ENCODE data around the gene TRIM47. TPM values are rescaled to one million over a fixed set of nuclear protein-coding genes. Genes with fewer than 3 reads are reported as not detected.
A peak's percentile ranks its signal among the peaks of the same experiment; 100 is the strongest.

Gene TRIM47
- total and polyA plus RNA-seq, 2 of the 13 experiments (the other 11 are each of a cell fraction or from before 2014, with no cell fraction given): 33.5 to 82.0 TPM

DNA sequence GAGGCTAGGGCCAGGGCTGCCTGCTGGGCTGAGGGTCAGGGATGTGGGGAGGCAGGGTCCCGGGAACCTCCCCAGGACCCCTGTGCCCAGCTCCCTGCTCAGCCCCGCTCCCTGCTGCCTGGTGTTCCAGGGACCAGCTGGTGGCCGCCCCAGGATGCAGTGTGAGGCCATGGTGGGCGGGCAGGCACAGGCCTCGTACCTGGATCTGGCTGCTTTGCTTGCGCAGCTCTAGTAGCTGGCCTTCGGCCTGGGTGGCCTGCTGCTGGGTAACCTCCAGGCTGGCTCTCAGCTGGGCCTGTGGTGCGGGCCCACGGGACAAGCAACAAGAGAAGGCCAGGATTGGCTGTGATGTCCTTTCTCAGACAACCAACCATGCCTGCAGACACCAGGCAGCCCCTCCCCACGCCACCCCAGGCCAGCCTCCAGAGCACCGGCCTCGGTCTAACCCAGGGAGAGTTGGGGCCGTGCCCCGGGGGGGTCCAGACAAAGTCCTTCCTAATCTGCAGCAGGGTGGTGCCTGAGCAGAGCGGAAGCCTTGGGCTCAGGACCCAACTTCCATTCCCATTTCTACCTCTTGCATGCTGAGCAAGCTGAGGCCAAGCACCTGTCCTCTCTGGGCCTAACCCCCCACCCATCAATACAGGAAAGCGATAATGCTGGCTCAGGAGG lies 14.3 kb upstream of the TRIM47 start (continued):
- TF ChIP-seq ISX (CRISPR knock-in tag; conservative IDR thresholded peaks at IDR 0.05) (0 out of 2 replicates have a peak, but pooled peaks have one; percentile 28), MYC (CRISPR knock-in tag; IDR thresholded peaks at IDR 0.05; ENCODE audit: borderline replicate concordance) (peak; percentile 58), ZNF678 (CRISPR knock-in tag; IDR thresholded peaks at IDR 0.05) (0 out of 2 replicates have a peak, but pooled peaks have one; percentile 42), ZNF235 (CRISPR knock-in tag; IDR thresholded peaks at IDR 0.05; ENCODE audit: borderline replicate concordance) (0 out of 2 replicates have a peak, but pooled peaks have one; percentile 33), ZSCAN31 (CRISPR knock-in tag; IDR thresholded peaks at IDR 0.05; ENCODE audit: low read depth) (peak; percentile 84; the same call in 1 of the 2 replicates), GFI1 (CRISPR knock-in tag; IDR thresholded peaks at IDR 0.05; ENCODE audit: borderline replicate concordance) (0 out of 2 replicates have a peak, but pooled peaks have one; percentile 2), ZSCAN22 (CRISPR knock-in tag; IDR thresholded peaks at IDR 0.05) (0 out of 2 replicates have a peak, but pooled peaks have one; percentile 73), THAP11 (CRISPR knock-in tag; IDR thresholded peaks at IDR 0.05) (0 out of 2 replicates have a peak, but pooled peaks have one; percentile 38), ZNF790 (CRISPR knock-in tag; IDR thresholded peaks at IDR 0.05; ENCODE audit: borderline replicate concordance) (no peak), ZNF552 (CRISPR knock-in tag; IDR thresholded peaks at IDR 0.05; ENCODE audit: borderline replicate concordance) (0 out of 2 replicates have a peak, but pooled peaks have one; percentile 47), ARNT2 (CRISPR knock-in tag; IDR thresholded peaks at IDR 0.05; ENCODE audit: low read depth) (no peak), ATAD3A (CRISPR knock-in tag; IDR thresholded peaks at IDR 0.05) (no peak), ZNF563 (CRISPR knock-in tag; IDR thresholded peaks at IDR 0.05) (peak; percentile 67; the same call in 1 of the 2 replicates), ADNP (CRISPR knock-in tag; IDR thresholded peaks at IDR 0.05) (0 out of 2 replicates have a peak, but pooled peaks have one; percentile 39), RBM39 (IDR thresholded peaks at IDR 0.05; ENCODE audit: low read depth, low read length, poor library complexity, severe bottlenecking) (peak; percentile 43)
- TF ChIP-seq, protein P1, sequence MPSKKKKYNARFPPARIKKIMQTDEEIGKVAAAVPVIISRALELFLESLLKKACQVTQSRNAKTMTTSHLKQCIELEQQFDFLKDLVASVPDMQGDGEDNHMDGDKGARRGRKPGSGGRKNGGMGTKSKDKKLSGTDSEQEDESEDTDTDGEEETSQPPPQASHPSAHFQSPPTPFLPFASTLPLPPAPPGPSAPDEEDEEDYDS (CRISPR knock-in tag; IDR thresholded peaks at IDR 0.05): peak; percentile 65
- TF ChIP-seq, protein P2, sequence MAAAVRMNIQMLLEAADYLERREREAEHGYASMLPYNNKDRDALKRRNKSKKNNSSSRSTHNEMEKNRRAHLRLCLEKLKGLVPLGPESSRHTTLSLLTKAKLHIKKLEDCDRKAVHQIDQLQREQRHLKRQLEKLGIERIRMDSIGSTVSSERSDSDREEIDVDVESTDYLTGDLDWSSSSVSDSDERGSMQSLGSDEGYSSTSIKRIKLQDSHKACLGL (CRISPR knock-in tag; IDR thresholded peaks at IDR 0.05): 0 out of 2 replicates have a peak, but pooled peaks have one; percentile 60
- TF ChIP-seq, protein P3, sequence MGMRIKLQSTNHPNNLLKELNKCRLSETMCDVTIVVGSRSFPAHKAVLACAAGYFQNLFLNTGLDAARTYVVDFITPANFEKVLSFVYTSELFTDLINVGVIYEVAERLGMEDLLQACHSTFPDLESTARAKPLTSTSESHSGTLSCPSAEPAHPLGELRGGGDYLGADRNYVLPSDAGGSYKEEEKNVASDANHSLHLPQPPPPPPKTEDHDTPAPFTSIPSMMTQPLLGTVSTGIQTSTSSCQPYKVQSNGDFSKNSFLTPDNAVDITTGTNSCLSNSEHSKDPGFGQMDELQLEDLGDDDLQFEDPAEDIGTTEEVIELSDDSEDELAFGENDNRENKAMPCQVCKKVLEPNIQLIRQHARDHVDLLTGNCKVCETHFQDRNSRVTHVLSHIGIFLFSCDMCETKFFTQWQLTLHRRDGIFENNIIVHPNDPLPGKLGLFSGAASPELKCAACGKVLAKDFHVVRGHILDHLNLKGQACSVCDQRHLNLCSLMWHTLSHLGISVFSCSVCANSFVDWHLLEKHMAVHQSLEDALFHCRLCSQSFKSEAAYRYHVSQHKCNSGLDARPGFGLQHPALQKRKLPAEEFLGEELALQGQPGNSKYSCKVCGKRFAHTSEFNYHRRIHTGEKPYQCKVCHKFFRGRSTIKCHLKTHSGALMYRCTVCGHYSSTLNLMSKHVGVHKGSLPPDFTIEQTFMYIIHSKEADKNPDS (CRISPR knock-in tag; IDR thresholded peaks at IDR 0.05): no peak; the same call in 1 of the 2 replicates
- TF ChIP-seq, protein P4, sequence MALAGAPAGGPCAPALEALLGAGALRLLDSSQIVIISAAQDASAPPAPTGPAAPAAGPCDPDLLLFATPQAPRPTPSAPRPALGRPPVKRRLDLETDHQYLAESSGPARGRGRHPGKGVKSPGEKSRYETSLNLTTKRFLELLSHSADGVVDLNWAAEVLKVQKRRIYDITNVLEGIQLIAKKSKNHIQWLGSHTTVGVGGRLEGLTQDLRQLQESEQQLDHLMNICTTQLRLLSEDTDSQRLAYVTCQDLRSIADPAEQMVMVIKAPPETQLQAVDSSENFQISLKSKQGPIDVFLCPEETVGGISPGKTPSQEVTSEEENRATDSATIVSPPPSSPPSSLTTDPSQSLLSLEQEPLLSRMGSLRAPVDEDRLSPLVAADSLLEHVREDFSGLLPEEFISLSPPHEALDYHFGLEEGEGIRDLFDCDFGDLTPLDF (CRISPR knock-in tag; IDR thresholded peaks at IDR 0.05): no peak
- TF ChIP-seq, protein P5, sequence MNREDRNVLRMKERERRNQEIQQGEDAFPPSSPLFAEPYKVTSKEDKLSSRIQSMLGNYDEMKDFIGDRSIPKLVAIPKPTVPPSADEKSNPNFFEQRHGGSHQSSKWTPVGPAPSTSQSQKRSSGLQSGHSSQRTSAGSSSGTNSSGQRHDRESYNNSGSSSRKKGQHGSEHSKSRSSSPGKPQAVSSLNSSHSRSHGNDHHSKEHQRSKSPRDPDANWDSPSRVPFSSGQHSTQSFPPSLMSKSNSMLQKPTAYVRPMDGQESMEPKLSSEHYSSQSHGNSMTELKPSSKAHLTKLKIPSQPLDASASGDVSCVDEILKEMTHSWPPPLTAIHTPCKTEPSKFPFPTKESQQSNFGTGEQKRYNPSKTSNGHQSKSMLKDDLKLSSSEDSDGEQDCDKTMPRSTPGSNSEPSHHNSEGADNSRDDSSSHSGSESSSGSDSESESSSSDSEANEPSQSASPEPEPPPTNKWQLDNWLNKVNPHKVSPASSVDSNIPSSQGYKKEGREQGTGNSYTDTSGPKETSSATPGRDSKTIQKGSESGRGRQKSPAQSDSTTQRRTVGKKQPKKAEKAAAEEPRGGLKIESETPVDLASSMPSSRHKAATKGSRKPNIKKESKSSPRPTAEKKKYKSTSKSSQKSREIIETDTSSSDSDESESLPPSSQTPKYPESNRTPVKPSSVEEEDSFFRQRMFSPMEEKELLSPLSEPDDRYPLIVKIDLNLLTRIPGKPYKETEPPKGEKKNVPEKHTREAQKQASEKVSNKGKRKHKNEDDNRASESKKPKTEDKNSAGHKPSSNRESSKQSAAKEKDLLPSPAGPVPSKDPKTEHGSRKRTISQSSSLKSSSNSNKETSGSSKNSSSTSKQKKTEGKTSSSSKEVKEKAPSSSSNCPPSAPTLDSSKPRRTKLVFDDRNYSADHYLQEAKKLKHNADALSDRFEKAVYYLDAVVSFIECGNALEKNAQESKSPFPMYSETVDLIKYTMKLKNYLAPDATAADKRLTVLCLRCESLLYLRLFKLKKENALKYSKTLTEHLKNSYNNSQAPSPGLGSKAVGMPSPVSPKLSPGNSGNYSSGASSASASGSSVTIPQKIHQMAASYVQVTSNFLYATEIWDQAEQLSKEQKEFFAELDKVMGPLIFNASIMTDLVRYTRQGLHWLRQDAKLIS (CRISPR knock-in tag; IDR thresholded peaks at IDR 0.05): peak; percentile 92; the same call in 1 of the 2 replicates

All from HepG2 (cell line).